Measurements from ENCODE around the gene PPP3R2. TPM values are rescaled to one million over a fixed set of nuclear protein-coding genes. Genes with fewer than 3 reads are reported as not detected.

The PPP3R2 gene
- total RNA-seq, 1 donor from 2014 or later, result not detected

GRCh38 chr9:101626295-101626694 lies 31.5 kb upstream of the PPP3R2 start:
- no peaks in the 10 kb centered on the region for H3K9me3 Mint-ChIP-seq
- no peak overlapping the region for H3K9ac ChIP-seq
- no peaks in the 10 kb centered on the region for H3K27me3 Mint-ChIP-seq (ENCODE audit: insufficient read depth, low read depth)
- H4K20me1 ChIP-seq (ENCODE audit: low read depth), result no peaks in the 10 kb centered on the region
- no peaks in the 10 kb centered on the region for H3K79me2 ChIP-seq (ENCODE audit: low read depth)
- H3K27ac ChIP-seq, result no peak overlapping the region
- TF ChIP-seq EZH2phosphoT487 (IDR thresholded peaks at IDR 0.05) (no peak), EZH2 (IDR thresholded peaks at IDR 0.05) (no peak)
- TF ChIP-seq, protein P1, sequence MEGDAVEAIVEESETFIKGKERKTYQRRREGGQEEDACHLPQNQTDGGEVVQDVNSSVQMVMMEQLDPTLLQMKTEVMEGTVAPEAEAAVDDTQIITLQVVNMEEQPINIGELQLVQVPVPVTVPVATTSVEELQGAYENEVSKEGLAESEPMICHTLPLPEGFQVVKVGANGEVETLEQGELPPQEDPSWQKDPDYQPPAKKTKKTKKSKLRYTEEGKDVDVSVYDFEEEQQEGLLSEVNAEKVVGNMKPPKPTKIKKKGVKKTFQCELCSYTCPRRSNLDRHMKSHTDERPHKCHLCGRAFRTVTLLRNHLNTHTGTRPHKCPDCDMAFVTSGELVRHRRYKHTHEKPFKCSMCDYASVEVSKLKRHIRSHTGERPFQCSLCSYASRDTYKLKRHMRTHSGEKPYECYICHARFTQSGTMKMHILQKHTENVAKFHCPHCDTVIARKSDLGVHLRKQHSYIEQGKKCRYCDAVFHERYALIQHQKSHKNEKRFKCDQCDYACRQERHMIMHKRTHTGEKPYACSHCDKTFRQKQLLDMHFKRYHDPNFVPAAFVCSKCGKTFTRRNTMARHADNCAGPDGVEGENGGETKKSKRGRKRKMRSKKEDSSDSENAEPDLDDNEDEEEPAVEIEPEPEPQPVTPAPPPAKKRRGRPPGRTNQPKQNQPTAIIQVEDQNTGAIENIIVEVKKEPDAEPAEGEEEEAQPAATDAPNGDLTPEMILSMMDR (IDR thresholded peaks at IDR 0.05), result no peak
- no peaks in the 10 kb centered on the region for H3K4me1 Mint-ChIP-seq
- no peaks in the 10 kb centered on the region for H3K36me3 ChIP-seq
- H3K4me2 ChIP-seq, result no peak overlapping the region
- no peak overlapping the region for H3K4me3 ChIP-seq
- H2AFZ ChIP-seq (replicated peaks), result no peak overlapping the region
- no peak overlapping the region for H3K4me3 Mint-ChIP-seq
- H3K4me1 ChIP-seq, result no peaks in the 10 kb centered on the region
- H3K36me3 Mint-ChIP-seq, result no peaks in the 10 kb centered on the region
- no peaks in the 10 kb centered on the region for H3K9me3 ChIP-seq (ENCODE audit: low read depth)
- no peaks in the 10 kb centered on the region for H3K27me3 ChIP-seq
- no peak overlapping the region for H3K27ac Mint-ChIP-seq
- H3F3A ChIP-seq (ENCODE audit: low read depth), result no peaks in the 10 kb centered on the region
- DNase-seq (ENCODE audit: low spot score), result no peak

DNA sequence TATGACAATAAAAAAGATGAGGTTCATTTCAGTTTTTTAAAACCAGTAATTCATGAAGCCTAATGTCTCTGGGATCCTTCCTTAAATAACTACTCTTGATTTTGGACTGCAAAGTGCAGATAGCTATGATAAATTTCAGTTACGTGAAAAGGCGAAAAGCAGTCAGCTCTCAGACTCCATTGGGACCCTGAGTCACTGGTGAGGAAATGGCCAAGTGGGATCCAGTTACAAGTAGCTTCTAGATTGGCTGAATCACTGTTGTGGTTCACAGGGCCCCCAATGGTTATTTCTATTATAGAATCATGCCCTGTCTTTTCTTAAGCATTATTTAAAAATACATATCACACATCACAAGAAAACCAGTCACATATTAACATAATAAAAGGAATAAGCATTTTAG lies 31.1 kb upstream of the PPP3R2 start:
- Histone ChIP-seq H3K4me1 (no peaks in the 10 kb centered on the region), H3K27ac (no peak overlapping the region), H3F3A (ENCODE audit: low read depth) (no peaks in the 10 kb centered on the region), H4K20me1 (ENCODE audit: low read depth) (no peaks in the 10 kb centered on the region), H3K4me3 (no peak overlapping the region), H3K9ac (no peak overlapping the region), H3K36me3 (no peaks in the 10 kb centered on the region), H3K27me3 (no peaks in the 10 kb centered on the region), H3K9me3 (ENCODE audit: low read depth) (no peaks in the 10 kb centered on the region), H3K79me2 (ENCODE audit: low read depth) (no peaks in the 10 kb centered on the region), H2AFZ (replicated peaks) (no peak overlapping the region), H3K4me2 (no peak overlapping the region)
- H3K27ac Mint-ChIP-seq, result no peak overlapping the region
- H3K4me1 Mint-ChIP-seq, result no peaks in the 10 kb centered on the region
- no peaks in the 10 kb centered on the region for H3K9me3 Mint-ChIP-seq
- no peak for DNase-seq (ENCODE audit: low spot score)
- H3K4me3 Mint-ChIP-seq, result no peak overlapping the region
- H3K27me3 Mint-ChIP-seq (ENCODE audit: insufficient read depth, low read depth), result no peaks in the 10 kb centered on the region
- no peak for TF ChIP-seq EZH2phosphoT487 (IDR thresholded peaks at IDR 0.05)
- no peak for TF ChIP-seq EZH2 (IDR thresholded peaks at IDR 0.05)
- TF ChIP-seq, protein P1 (IDR thresholded peaks at IDR 0.05), result no peak
- no peaks in the 10 kb centered on the region for H3K36me3 Mint-ChIP-seq

GRCh38 chr9:101620452-101620851 lies 25.7 kb upstream of the PPP3R2 start:
- no peaks in the 10 kb centered on the region for H3K9me3 Mint-ChIP-seq
- Histone ChIP-seq H3K9me3 (ENCODE audit: low read depth) (no peaks in the 10 kb centered on the region), H3K27me3 (no peaks in the 10 kb centered on the region), H3K27ac (no peak overlapping the region), H3K4me1 (no peaks in the 10 kb centered on the region), H3K79me2 (ENCODE audit: low read depth) (no peaks in the 10 kb centered on the region), H3K4me2 (no peak overlapping the region), H2AFZ (replicated peaks) (no peak overlapping the region), H3K36me3 (no peaks in the 10 kb centered on the region), H3F3A (ENCODE audit: low read depth) (no peaks in the 10 kb centered on the region), H3K4me3 (no peak overlapping the region), H4K20me1 (ENCODE audit: low read depth) (no peaks in the 10 kb centered on the region), H3K9ac (no peak overlapping the region)
- H3K27me3 Mint-ChIP-seq (ENCODE audit: insufficient read depth, low read depth), result no peaks in the 10 kb centered on the region
- TF ChIP-seq EZH2 (IDR thresholded peaks at IDR 0.05) (no peak), EZH2phosphoT487 (IDR thresholded peaks at IDR 0.05) (no peak)
- TF ChIP-seq, protein P1 (IDR thresholded peaks at IDR 0.05), result no peak
- no peak overlapping the region for H3K4me3 Mint-ChIP-seq
- no peaks in the 10 kb centered on the region for H3K4me1 Mint-ChIP-seq
- no peak overlapping the region for H3K27ac Mint-ChIP-seq
- no peak for DNase-seq (ENCODE audit: low spot score)
- H3K36me3 Mint-ChIP-seq, result no peaks in the 10 kb centered on the region
